ENCODE measurements around the gene JAG2. TPM values are rescaled to one million over a fixed set of nuclear protein-coding genes. Genes with fewer than 3 reads are reported as not detected.

JAG2 gene
- total and polyA plus RNA-seq, 11 donors = 19.1 to 62.4 (median 25.9) TPM

- 65 to 74% (median 68%) methylated on average over 16 to 28 of the region's 28 CpGs for WGBS, 4 donors
- Histone ChIP-seq H3K4me1 (peaks cover 0 to 100% (median 70%) of the 10 kb centered on the region in 12 donors), H3K9me3 (no peaks in the 10 kb centered on the region), H3K36me3 (no peaks in the 10 kb centered on the region), H3K4me3 (no peak overlapping the region), H3K27ac (peak overlapping the region; percentile 35 to 95 (median 61)), H3K27me3 (peaks cover 0 to 36% (median 8%) of the 10 kb centered on the region in 9 donors)
- no peak for DNase-seq
- TF ChIP-seq POLR2A (IDR thresholded peaks at IDR 0.05) = no peak
- TF ChIP-seq, protein P1, sequence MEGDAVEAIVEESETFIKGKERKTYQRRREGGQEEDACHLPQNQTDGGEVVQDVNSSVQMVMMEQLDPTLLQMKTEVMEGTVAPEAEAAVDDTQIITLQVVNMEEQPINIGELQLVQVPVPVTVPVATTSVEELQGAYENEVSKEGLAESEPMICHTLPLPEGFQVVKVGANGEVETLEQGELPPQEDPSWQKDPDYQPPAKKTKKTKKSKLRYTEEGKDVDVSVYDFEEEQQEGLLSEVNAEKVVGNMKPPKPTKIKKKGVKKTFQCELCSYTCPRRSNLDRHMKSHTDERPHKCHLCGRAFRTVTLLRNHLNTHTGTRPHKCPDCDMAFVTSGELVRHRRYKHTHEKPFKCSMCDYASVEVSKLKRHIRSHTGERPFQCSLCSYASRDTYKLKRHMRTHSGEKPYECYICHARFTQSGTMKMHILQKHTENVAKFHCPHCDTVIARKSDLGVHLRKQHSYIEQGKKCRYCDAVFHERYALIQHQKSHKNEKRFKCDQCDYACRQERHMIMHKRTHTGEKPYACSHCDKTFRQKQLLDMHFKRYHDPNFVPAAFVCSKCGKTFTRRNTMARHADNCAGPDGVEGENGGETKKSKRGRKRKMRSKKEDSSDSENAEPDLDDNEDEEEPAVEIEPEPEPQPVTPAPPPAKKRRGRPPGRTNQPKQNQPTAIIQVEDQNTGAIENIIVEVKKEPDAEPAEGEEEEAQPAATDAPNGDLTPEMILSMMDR (IDR thresholded peaks at IDR 0.05) = peak in 5 of 12 donors; percentile 6 to 25 (median 16)
- no peak for ATAC-seq
- intact Hi-C loops (cut with DNase I) = loop anchor here (2.0 to 10.0 kb wide), 11 partner anchors 46 to 326 kb away; partner anchors contain the start of genes TMEM121 (in 2 of the 10), AHNAK2 (in 1 of the 10) and BTBD6 (in 1 of the 10)
Measured at GRCh38 chr14:105201156-105201924, 32.8 kb upstream of the JAG2 start.

- TF ChIP-seq, protein P1 (IDR thresholded peaks at IDR 0.05) = no peak
- TF ChIP-seq POLR2A (IDR thresholded peaks at IDR 0.05) = no peak
- Histone ChIP-seq H3K9me3 (no peaks in the 10 kb centered on the region), H3K27ac (peak overlapping the region in 3 of 12 donors; percentile 93 to 97 (median 95)), H3K27me3 (peaks cover 0 to 43% (median 11%) of the 10 kb centered on the region in 9 donors), H3K36me3 (no peaks in the 10 kb centered on the region), H3K4me1 (peaks cover 0 to 100% (median 74%) of the 10 kb centered on the region in 12 donors), H3K4me3 (no peak overlapping the region)
- ATAC-seq = no peak
- no peak for DNase-seq
- 79 to 85% (median 85%) methylated on average over 15 to 16 of the region's 16 CpGs for WGBS, 4 donors
- intact Hi-C loops (cut with DNase I) = loop anchor here (2.0 to 10.0 kb wide), 11 partner anchors 47 to 327 kb away; partner anchors contain the start of genes TMEM121 (in 2 of the 10), AHNAK2 (in 1 of the 10) and BTBD6 (in 1 of the 10)
Measured at GRCh38 chr14:105200641-105201040, 32.1 kb upstream of the JAG2 start.

- DNase-seq (no peak), ATAC-seq (no peak)
- 75 to 82% (median 80%) methylated on average over 10 of the region's 10 CpGs for WGBS, 4 donors
- H3K4me1 ChIP-seq = peaks cover 0 to 100% (median 74%) of the 10 kb centered on the region in 12 donors
- no peaks in the 10 kb centered on the region for H3K36me3 ChIP-seq
- peak overlapping the region in 10 of 12 donors; percentile 20 to 97 (median 88) for H3K27ac ChIP-seq
- intact Hi-C loops (cut with DNase I) = loop anchor here (2.0 to 10.0 kb wide), 11 partner anchors 47 to 327 kb away; partner anchors contain the start of genes TMEM121 (in 2 of the 10), AHNAK2 (in 1 of the 10) and BTBD6 (in 1 of the 10)
- H3K27me3 ChIP-seq = peaks cover 0 to 48% (median 13%) of the 10 kb centered on the region in 9 donors
- H3K4me3 ChIP-seq = no peak overlapping the region
- no peak for TF ChIP-seq POLR2A (IDR thresholded peaks at IDR 0.05)
- TF ChIP-seq, protein P1 (IDR thresholded peaks at IDR 0.05) = peak in 1 of 12 donors; percentile 10
- H3K9me3 ChIP-seq = no peaks in the 10 kb centered on the region
Measured at GRCh38 chr14:105200074-105200473, 31.5 kb upstream of the JAG2 start.

DNA sequence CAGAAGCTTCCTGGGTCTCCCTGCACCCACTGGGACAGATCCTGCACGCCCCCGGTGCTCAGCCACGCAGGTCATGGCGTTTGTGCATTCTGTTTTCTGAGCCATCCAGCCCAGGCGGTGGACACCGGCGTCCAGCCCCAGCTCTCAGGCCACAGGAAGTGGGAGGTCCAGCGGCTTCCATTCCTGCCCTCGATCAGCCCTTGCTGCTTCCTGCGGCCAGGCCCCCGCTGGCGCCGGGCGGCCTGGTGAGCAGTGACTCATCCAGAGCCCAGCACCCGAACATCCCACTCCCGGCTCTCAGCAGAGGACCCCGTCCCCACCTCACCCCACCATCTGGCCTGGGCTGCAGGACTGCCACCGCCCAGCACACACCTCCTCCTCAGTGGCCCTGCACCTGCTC is 30.5 kb upstream of the JAG2 start:
- peaks cover 4 to 100% (median 74%) of the 10 kb centered on the region in 12 donors for H3K4me1 ChIP-seq
- WGBS, 4 donors = 39 to 60% (median 48%) methylated on average over 13 to 18 of the region's 18 CpGs
- peak in 3 of 4 donors; percentile 9 to 52 (median 12) for ATAC-seq
- H3K36me3 ChIP-seq = no peaks in the 10 kb centered on the region
- H3K9me3 ChIP-seq = no peaks in the 10 kb centered on the region
- peak overlapping the region in 2 of 12 donors; percentile 4 to 9 for H3K4me3 ChIP-seq
- peak overlapping the region; percentile 46 to 97 (median 85) for H3K27ac ChIP-seq
- peak in 4 of 5 donors; percentile 62 to 79 (median 75) for DNase-seq
- intact Hi-C loops (cut with DNase I) = loop anchor here in 1 of 10 donors (5.0 kb wide), 1 partner anchor 47 kb away; no protein-coding TSS in a partner anchor
- peaks cover 0 to 57% (median 22%) of the 10 kb centered on the region in 9 donors for H3K27me3 ChIP-seq
- TF ChIP-seq POLR2A (IDR thresholded peaks at IDR 0.05) = no peak
- TF ChIP-seq, protein P1 (IDR thresholded peaks at IDR 0.05) = no peak

Measured in heart left ventricle (tissue), 16 donors.